HG03575 (cell line): Measurements from ENCODE around the gene YBEY.
"Not testable (repeated sequence)": the region's sequence is repeated elsewhere in the genome, so short reads cannot be mapped to it uniquely, and the experiment has no call there.

Experiments used
- ATAC-seq: cut with Tn5 transposase; IDR thresholded peaks from one replicate; pipeline ENCODE4 v1.9.1; 2021; ENCODE audit not compliant: unreplicated experiment, insufficient number of reproducible peaks, low FRiP score; ENCODE audit errors: extremely low read depth

Gene YBEY

DNA sequence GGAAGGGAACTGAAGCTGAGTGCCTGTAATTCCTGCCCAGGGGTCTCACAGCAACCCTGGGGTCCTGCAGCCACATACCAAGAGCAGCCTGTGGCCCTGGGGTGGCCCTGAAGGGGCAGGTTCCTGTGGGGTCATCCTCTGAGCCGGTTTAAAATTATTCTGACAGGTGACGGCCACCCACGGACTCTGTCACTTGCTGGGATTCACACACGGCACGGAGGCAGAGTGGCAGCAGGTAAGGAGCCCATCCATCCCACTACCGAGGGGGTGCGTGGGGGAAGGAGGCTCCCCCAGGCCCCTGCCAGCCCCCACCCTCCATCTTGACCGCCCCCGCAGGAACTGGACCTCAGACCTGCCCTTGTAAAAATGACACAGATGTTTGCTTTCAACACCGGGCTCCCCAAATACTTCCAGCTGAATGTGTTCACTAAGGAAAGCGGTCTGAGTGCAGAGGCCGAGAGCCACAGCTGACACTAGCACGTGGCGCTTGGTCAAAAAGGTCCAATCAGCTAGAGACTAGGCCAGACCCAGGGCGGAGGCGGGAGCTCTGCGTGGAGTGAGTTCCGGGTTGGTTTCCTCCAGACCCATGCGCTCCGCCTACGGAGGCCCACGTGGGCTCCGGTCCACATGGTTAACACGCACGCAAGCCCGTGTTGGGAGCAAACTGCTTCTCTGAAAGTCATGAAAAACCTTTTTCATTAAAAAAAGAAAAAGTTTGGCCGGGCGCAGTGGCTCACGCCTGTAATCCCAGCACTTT, 10.0 kb downstream of the YBEY start:
- ATAC-seq: no peak

DNA sequence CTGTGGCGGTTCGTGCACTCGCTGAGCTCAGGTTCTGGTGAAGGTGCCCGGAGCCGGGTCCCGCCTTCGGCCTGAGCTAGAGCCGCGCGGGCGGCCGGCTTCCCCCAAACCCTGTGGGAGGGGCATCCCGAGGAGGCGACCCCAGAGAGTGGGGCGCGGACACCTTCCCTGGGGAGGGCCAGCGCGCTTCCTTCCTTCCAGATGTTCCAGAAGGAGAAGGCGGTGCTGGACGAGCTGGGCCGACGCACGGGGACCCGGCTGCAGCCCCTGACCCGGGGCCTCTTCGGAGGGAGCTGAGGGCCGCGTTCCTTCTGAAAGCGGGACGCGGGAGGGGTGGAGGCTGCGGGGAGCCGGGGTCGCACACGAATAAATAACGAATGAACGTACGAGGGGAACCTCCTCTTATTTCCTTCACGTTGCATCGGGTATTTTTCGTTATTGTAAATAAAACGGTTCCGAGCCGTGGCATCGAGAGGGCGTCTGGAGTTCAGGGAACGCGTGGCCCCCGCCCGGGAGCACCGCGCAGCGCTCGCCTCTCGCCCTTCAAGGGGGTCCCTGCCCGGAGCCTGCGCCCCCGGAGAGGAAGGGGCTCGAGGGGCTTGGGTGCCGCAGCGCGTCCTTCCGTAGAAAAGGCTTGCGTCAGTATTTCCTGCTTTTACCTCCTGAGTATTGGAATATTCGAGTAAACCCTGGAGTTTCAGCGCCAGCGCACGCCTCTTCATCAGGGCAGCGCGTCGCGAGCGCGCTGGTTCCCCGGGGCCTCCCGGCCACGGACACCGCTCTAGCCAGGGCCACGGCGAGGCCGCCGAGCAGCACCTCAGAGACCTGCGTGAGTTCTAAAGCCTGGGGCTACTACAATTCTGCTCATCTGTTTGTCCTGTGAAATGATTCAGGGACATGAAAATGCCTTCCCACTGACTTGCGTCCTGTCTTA, 11.5 kb downstream of the YBEY start:
- ATAC-seq: no peak

DNA sequence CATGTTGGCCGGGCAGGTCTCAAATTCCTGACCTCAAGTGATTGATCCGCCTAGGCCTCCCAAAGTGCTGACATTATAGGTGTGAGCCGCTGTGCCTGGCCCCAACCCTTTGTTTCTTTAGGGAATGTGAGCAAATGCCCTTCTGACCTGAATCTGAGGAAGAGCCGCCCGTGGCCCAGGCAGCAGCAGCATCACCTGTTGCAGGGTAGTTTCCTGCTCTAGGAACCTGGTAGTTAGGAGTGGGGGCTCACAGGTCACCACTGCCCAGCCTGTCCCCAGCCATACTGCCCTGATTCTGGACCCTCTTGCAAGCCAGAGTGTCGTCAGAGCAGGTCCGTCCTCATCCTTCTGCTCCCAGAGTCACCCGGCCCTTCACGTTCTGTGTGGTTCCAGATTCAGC, 13.0 kb downstream of the YBEY start:
- ATAC-seq: no peak

DNA sequence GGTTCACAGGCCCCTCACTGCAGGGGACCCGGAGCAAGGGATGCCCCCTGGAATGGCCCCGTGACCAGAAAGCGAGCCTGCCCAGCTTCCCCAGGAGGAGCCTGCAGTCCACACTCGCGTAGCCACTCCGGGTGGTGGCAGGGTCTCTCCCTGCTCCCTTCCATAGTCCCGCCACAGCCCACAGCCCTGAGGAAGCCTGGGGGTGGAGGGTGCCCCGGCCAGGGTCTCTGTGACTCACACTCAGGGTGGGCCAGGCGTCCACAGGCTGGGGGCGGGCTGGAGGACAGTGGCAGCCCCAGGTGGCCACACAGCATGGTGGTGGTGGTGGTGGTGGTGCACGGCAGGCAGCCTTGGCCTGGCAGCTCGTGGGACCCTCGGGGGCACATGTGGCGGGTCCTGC, 15.6 kb downstream of the YBEY start:
- no peak for ATAC-seq

DNA sequence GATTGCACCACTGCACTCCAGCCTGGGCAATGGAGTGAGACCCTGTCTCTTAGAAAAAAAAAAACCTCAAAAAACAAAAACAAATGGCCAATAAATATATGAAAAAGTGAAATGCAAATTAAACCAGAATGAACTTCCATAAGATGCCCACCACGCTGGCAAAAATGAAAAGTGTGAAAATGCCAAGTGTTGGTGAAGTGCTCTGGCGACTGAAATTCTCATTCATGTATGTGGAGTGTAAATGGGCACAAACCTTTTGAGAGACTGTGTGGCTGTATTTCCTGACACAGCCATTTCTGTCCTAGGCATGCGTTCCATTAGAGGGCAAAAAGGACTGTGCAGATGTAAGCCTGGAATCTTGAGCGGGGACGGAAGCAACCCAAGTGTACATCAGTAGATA, 18.3 kb downstream of the YBEY start:
- ATAC-seq: no peak

DNA sequence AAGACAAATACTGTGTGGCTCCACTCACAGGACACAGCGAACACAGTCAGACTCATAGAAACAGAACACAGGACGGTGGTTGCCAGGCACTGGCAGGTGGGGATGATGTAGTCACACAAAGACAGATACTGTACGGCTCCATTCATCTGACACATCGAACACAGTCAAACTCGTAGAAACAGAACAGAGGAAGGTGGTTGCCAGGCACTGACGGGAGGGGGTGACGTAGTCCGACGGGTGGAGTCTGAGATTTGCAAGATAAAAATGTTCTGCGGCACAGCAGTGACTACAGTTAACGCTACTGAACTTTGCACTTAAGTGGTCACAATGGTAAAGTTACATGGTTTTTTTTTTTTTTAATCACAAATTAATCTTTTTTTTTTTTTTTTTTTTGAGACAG, 18.8 kb downstream of the YBEY start:
- ATAC-seq: no peak

DNA sequence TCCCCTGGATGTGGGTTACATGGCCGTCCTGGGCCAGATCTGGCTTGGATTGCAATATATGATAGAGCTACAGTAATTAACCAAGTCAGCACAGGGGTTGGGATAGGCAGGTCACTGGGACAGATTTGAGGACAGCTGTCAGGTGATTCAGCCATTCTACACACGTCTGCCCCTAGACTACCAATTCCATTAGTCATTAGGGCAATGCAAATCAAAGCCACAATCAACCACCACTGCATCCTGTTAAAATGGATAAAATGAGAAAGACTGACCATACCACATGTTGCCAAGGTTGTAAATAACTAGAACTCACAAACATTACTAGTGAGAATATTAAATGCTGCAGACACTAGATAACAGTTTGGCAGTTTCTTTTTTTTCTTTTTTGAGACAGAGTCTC, 21.5 kb downstream of the YBEY start:
- ATAC-seq: no peak

DNA sequence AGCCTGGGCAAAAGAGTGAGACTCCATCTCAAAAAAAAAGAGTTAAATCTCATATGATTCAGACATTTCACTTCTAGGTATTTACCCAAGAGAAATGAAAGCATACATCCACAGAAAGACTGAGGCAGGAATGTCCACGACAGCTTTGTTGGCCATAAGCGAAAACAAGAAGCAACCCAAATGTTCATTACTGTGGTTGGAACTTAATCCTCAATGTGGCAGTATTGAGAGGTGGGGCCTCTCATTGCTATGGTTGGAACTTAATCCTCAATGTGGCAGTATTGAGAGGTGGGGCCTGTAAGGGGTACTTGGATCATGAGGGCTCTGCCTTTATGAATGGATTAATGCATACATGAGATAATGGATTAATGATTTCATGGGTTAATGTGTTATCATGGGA, 22.3 kb downstream of the YBEY start:
- ATAC-seq: no peak

DNA sequence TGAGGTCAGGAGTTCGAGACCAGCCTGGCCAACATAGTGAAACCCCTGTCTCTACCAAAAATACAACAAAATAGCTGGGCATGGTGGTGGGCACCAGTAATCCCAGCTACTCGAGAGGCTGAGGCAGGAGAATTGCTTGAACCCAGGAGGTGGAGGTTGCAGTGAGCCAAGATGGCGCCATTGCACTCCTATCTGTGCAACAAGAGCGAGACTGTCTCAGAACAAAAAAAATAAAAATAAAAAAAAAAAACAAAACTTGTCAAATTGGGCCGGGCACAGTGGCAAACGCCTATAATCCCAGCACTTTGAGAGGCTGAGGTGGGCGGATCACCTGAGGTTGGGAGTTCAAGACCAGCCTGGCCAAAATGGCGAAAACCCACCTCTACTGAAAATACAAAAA, 24.1 kb downstream of the YBEY start:
- not testable (repeated sequence) for ATAC-seq

DNA sequence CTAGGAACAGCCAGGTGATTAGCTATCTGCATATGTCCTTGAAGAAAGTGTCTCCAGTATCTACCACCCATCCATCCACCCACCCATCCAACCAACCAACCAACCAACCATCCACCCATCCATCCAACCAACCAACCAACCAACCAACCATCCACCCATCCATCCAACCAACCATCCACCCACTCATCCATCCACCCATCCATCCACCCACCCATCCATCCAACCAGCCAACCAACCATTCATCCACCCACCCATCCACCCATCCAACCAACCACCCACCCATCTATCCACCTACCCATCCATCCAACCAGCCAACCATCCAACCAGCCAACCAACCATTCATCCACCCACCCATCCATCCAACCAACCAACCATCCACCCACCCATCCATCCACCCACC, 25.4 kb downstream of the YBEY start:
- ATAC-seq: no peak

DNA sequence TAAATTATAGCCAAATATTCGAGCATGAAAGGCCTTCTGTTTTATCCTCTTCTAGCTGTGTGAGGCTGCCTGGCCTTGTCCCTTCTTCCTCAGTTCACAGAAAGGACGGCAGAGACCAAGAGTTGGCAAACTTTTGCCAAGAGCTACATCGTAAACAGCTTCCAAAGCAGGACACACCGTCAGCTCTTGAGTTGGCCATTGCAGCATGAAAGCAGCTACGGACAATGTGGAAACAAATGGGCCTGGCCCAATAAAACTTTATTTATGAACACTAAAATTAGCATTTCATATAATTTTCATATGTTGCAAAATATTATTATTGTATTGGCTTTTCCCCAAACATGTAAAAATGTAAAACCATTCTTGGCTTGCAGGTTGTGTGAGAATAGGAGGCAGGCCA, 26.8 kb downstream of the YBEY start:
- no peak for ATAC-seq

DNA sequence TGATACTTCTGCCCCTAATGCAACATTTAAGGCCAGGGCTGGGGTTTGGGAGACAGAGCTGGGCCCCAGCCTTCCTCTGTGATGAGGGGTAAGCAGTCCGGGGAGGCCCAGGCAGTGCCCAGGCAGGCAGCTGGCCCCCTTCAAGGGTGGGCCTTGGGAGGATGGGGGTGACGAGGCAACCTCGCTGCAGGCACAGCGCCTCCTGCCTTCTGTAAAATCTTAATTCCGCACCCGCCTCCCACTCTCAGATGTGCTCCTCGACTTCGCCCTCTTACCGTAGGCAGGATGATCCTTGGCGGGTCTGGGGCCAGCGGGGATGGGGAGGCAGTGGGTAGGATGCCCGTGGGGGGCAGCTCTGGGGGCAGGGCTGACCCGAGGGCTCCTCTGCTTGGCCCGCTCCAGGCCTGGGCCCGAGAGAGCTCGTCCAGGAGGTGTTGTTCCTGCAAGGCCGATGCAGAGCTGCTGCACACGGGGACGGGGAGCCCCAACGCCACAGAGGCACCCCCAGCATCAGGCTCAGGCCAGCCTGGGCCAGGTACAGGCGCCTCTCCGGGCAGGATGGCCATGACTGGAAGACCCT, 28.4 kb downstream of the YBEY start:
- ATAC-seq: no peak

DNA sequence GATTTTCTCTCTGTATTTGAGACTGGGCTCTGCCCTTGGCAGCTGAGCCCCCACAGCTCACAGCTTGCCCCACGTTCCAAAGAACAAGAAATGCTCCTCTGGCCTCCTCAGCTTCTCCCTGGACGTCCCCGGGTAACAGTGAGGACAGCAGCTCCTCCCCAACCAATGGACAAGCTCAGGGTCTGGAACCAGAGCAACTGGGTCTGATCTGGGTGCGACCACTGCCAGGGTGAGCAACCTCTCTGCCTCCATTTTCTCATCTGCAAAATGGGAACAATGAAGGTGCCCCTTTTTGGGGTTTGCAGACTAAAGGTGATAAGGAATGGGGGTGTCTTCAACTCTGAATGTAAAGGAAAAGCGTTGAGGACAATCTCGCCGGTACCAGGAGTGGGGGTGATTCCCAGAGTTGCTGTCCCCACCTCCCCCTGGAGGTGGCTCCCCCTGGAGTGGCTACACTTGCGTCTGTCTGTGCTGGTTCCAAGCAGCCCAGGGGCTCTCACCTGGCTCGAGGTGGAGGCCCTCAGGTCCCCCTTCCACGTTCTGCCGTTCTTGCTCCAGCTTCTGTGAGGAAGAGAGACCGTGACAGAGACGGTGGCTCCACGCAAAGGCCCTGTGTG, 30.7 kb downstream of the YBEY start:
- no peak for ATAC-seq

DNA sequence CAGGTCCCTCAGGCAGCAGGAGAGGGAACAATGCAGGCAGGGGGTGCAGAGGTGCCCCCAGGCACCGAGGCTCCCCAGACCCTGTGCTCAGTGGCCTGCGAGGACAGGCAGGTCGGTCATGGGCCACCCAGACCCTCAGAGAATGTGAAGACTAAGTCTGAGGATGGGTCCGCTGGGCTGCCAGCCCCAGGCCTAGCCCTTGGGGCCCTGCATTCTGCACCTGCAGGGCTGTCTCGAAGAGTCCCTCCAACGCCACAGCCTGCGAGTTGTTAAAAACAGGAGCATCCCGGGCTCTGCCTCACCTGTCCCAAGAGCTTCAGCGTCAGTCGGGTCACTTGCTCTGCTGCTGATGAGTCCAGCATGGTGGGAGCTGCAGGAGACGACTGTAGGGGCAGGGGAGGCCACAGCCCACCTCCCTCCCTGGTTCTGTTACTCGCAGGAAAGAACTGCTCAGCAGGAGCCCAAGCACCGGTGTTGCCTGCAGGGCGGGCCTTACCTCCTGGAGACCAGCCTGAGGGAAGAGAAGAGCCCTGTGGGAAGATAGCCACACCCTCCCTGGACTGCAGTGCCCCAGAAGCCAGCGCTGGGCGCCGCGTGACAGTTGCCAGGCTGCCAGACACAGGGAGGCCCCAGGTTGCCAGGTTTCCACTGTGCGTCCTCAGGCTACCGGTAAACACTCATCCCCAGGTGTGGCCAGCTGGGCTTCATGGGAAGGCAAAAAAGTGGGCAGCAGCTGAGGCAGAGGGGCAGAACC, 31.7 kb downstream of the YBEY start:
- ATAC-seq: no peak

DNA sequence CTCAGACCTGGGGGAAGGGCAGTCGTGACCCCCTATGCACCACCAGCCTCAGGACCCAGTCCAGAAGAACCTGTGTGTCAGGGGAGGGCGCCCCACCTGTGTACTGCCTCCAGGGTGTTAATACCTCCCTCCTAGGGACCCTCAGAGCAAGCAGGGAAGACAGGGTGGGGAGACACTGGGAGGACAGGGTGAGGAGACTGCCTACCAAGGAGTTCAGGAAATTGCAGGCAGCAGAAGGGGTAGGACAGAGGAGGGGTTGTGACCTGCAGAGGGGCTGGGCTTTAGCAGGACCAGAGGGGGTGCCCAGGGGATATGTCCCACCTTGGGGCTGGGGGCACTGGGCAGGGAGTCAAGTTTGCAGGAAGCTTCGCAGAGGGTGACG, 32.3 kb downstream of the YBEY start:
- ATAC-seq: no peak

DNA sequence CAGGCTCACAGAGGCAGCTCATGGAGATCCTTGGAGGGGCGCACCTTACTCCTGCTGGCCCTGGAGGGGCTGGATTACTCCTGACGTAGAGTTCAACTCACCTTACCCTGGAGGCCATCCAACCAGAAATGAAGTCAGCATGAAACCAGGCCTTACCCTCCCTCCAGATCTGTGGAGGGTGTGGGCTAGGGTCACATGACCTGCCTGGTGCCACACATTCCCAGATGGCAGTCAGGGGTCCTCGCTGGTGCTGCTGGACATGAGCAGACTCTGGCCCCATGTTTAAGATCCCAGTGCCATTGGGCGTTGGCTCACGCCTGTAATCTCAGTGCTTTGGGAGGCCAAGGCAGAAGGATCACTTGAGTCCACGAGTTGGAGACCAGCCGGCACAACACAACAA, 33.0 kb downstream of the YBEY start:
- ATAC-seq: no peak

DNA sequence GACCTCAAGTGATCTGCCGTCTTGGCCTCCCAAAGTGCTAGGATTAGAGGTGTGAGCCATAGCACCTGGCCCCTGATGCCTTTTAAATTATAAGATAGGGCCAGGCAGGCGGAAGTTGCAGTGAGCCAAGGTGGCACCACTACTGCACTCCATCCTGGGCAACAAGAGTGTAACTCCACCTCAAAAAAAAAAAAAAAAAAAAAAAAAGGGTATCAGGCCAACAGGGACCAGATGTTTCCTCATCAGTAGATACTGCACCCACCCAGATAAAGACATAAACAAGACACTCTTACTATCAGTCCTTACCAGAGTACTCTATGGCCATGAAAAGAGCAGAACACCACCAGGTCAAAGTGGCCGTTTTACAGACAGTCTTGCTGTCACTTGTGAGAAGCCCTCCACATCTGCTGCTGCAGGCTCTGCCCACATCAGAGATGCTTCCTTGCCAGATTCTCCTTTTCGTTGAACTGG, 34.2 kb downstream of the YBEY start:
- no peak for ATAC-seq

DNA sequence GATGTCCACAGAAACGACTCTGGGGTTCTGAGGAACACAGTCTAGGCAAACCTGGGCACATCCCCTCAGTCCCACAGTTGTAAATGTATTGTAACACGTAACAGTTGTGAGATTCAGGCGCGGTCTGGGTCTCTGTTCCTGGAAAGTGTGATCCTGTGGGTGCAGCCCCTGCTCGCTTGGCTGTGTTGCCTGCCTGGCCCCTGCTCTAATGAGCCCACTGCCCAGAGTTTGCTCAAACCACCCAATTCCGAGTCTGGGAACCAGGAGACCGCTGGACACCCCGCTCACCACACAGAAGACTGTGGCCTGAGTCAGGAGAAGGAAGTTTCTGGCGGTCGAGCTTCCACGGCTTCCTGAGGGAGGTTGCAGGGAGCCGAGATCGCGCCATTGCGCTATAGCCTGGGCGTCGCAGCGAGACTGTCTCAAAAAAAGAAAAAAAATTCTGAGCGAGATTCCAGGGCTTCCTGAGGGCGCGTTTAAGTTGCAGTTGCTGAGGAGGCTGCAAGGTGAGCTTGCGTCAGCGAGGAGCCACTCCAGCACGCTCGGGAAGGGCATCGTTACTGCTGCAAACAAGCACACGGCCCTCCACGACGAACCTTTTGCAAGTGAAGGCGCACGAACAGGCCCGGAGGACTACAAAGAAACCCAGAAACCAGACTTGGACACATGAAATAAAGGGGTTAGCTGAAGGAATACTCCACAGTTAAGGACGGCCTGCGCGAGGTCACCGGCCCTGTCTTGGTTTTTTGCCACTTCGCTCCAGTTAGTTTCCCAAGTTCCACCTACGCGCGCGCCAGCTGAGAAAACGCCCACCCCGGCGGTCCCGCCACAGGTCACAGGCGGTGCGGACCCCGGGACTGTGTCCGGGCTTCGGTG, 36.4 kb downstream of the YBEY start:
- ATAC-seq: no peak
